ENCODE data around the gene ANKRD42. TPM values are rescaled to one million over a fixed set of nuclear protein-coding genes. Genes with fewer than 3 reads are reported as not detected.

The ANKRD42 gene
- polyA plus RNA-seq, 1 of the 3 experiments (the other 2 are of a cell fraction): 13.3 TPM

DNA sequence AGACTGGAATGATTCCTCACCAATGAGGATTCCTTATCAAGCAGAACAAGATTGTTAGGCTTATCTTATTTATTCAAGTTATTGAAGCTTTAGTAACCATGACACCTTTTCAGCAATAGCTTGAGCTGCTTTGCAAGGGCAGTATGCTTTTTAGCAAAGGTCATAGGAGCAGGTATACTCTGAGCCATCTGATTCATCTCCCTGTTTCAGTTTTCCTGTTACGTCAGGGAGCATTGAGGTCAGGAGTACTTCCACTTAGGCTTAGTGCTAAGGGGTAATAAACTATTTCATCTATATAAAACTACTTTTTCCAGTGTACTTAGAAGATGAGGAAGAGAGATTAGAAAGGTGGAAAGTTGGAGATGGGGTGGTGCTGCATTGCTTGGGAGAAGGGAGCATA, 17.7 kb upstream of the ANKRD42 start:
- 100% methylated on average over 1 of the region's 1 CpG for WGBS (ENCODE audit: low lambda C conversion rate)
- peaks cover 60 to 87% of the 10 kb centered on the region in 2 experiments for H3K36me3 ChIP-seq (replicated peaks in 1 of 2; ENCODE audit: control insufficient read depth in 1 of 2, insufficient read depth in 2 of 2, low read length in 1 of 2)
- no peak overlapping the region for H3K9ac ChIP-seq
- peaks cover 95% of the 10 kb centered on the region for H3K79me2 ChIP-seq (ENCODE audit: insufficient read depth)
- peaks cover 0 to 8% of the 10 kb centered on the region in 2 experiments; a peak in 2 of 4 replicates for H3K4me1 ChIP-seq (ENCODE audit: control insufficient read depth in 1 of 2, insufficient read depth in 2 of 2, low read depth in 1 of 2, low read length in 1 of 2)
- POLR2A ChIA-PET: no interaction called here
- H4K20me1 ChIP-seq (ENCODE audit: insufficient read depth): peaks cover 56% of the 10 kb centered on the region
- H3F3A ChIP-seq (replicated peaks; ENCODE audit: insufficient read depth): peaks cover 6% of the 10 kb centered on the region
- H3K9me2 ChIP-seq: no peaks in the 10 kb centered on the region
- CTCF ChIA-PET: interaction anchor here (0.8 kb wide), 1 partner anchor 9 kb away, joined by 3 read pairs; no protein-coding TSS in a partner anchor
- no peaks in the 10 kb centered on the region for H3K9me3 ChIP-seq
- H3K4me3 ChIP-seq (ENCODE audit: low read depth in 2 of 2, low read length in 1 of 2): no peak overlapping the region
- H2AFZ ChIP-seq (ENCODE audit: low read depth): no peak overlapping the region
- H3K4me2 ChIP-seq: no peak overlapping the region
- H3K27ac ChIP-seq (ENCODE audit: low read depth in 2 of 2, low read length in 1 of 2): no peak overlapping the region
- no peaks in the 10 kb centered on the region for H3K27me3 ChIP-seq (ENCODE audit: insufficient read depth)
- TF ChIP-seq TEAD4 (IDR thresholded peaks at IDR 0.05; ENCODE audit: borderline replicate concordance, insufficient read depth) (no peak), POLR2AphosphoS5 (IDR thresholded peaks at IDR 0.05; ENCODE audit: low read depth, low read length) (no peak), YY1 (IDR thresholded peaks at IDR 0.05; ENCODE audit: low read depth) (no peak), FOXM1 (IDR thresholded peaks at IDR 0.05; ENCODE audit: low read depth) (no peak), TAF1 (IDR thresholded peaks at IDR 0.05; ENCODE audit: borderline replicate concordance, low read depth, low read length) (no peak), MXI1 (IDR thresholded peaks at IDR 0.05; ENCODE audit: low read depth, low read length) (no peak), MEF2A (IDR thresholded peaks at IDR 0.05; ENCODE audit: borderline replicate concordance, low read depth) (no peak), RFX5 (IDR thresholded peaks at IDR 0.05; ENCODE audit: low read length) (no peak), NFIC (IDR thresholded peaks at IDR 0.05; ENCODE audit: borderline replicate concordance) (no peak), NRF1 (IDR thresholded peaks at IDR 0.05; ENCODE audit: low read depth, low read length) (no peak)
- TF ChIP-seq, protein P1, sequence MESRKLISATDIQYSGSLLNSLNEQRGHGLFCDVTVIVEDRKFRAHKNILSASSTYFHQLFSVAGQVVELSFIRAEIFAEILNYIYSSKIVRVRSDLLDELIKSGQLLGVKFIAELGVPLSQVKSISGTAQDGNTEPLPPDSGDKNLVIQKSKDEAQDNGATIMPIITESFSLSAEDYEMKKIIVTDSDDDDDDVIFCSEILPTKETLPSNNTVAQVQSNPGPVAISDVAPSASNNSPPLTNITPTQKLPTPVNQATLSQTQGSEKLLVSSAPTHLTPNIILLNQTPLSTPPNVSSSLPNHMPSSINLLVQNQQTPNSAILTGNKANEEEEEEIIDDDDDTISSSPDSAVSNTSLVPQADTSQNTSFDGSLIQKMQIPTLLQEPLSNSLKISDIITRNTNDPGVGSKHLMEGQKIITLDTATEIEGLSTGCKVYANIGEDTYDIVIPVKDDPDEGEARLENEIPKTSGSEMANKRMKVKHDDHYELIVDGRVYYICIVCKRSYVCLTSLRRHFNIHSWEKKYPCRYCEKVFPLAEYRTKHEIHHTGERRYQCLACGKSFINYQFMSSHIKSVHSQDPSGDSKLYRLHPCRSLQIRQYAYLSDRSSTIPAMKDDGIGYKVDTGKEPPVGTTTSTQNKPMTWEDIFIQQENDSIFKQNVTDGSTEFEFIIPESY (IDR thresholded peaks at IDR 0.05; ENCODE audit: borderline replicate concordance, low read depth): no peak
- TF ChIP-seq, protein P2, sequence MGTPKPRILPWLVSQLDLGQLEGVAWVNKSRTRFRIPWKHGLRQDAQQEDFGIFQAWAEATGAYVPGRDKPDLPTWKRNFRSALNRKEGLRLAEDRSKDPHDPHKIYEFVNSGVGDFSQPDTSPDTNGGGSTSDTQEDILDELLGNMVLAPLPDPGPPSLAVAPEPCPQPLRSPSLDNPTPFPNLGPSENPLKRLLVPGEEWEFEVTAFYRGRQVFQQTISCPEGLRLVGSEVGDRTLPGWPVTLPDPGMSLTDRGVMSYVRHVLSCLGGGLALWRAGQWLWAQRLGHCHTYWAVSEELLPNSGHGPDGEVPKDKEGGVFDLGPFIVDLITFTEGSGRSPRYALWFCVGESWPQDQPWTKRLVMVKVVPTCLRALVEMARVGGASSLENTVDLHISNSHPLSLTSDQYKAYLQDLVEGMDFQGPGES (IDR thresholded peaks at IDR 0.05; ENCODE audit: low read depth, low read length): no peak
- DNase-seq: no peak

DNA sequence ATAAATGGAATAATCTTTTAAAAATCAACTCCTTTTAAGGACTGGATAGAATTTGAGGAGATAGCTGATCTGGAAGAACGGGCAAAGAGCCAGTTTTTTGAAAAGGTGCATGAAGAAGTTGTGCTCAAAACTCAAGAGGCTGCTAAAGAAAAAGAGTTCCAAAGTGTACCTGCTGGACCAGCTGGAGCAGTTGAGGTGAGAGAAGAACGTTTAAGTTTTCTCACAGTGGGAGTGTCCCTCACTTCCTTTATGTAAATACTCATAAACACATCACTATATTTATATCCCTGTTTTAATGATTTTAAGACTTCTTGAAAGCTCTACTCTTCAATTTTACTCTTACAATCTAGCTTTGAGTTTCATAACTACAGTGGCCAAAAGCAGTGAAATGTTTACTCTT, 11.7 kb upstream of the ANKRD42 start:
- Histone ChIP-seq H3K4me1 (ENCODE audit: control insufficient read depth in 1 of 2, insufficient read depth in 2 of 2, low read depth in 1 of 2, low read length in 1 of 2) (no peaks in the 10 kb centered on the region), H3K9me2 (no peaks in the 10 kb centered on the region), H3K27ac (ENCODE audit: low read depth in 2 of 2, low read length in 1 of 2) (0 out of 4 replicates have a peak overlapping the region, but pooled peaks of 1 of the 2 experiments have one; percentile 3), H3F3A (replicated peaks; ENCODE audit: insufficient read depth) (peaks cover 62% of the 10 kb centered on the region), H2AFZ (ENCODE audit: low read depth) (no peak overlapping the region), H4K20me1 (ENCODE audit: insufficient read depth) (no peaks in the 10 kb centered on the region), H3K4me2 (no peak overlapping the region), H3K27me3 (ENCODE audit: insufficient read depth) (no peaks in the 10 kb centered on the region), H3K36me3 (replicated peaks in 1 of 2; ENCODE audit: control insufficient read depth in 1 of 2, insufficient read depth in 2 of 2, low read length in 1 of 2) (peaks cover 78 to 87% of the 10 kb centered on the region in 2 experiments), H3K79me2 (ENCODE audit: insufficient read depth) (peaks cover 52% of the 10 kb centered on the region), H3K9me3 (no peaks in the 10 kb centered on the region), H3K9ac (no peak overlapping the region), H3K4me3 (ENCODE audit: low read depth in 2 of 2, low read length in 1 of 2) (no peak overlapping the region)
- TF ChIP-seq, protein P1 (IDR thresholded peaks at IDR 0.05; ENCODE audit: borderline replicate concordance, low read depth): no peak
- TF ChIP-seq NRF1 (IDR thresholded peaks at IDR 0.05; ENCODE audit: low read depth, low read length) (no peak), EP300 (IDR thresholded peaks at IDR 0.05; ENCODE audit: borderline replicate concordance in 1 of 2, low read depth in 1 of 2, low read length in 1 of 2) (no peak), EZH2phosphoT487 (IDR thresholded peaks at IDR 0.05; ENCODE audit: borderline replicate concordance, low read depth) (no peak), ELF1 (IDR thresholded peaks at IDR 0.05) (no peak), YY1 (IDR thresholded peaks at IDR 0.05; ENCODE audit: low read depth) (no peak), RFX5 (IDR thresholded peaks at IDR 0.05; ENCODE audit: low read length) (no peak)
- TF ChIP-seq, protein P3, sequence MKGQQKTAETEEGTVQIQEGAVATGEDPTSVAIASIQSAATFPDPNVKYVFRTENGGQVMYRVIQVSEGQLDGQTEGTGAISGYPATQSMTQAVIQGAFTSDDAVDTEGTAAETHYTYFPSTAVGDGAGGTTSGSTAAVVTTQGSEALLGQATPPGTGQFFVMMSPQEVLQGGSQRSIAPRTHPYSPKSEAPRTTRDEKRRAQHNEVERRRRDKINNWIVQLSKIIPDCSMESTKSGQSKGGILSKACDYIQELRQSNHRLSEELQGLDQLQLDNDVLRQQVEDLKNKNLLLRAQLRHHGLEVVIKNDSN (IDR thresholded peaks at IDR 0.05; ENCODE audit: borderline replicate concordance, low read depth): no peak
- ChIA-PET CTCF (interaction anchor here (0.9 to 1.5 kb wide), 4 partner anchors 12 to 236 kb away, joined by 3 read pairs; no protein-coding TSS in a partner anchor), POLR2A (interaction anchor here (0.6 kb wide), 1 partner anchor 21 kb away, joined by 3 read pairs; no protein-coding TSS in a partner anchor)
- DNase-seq: no peak
- WGBS (ENCODE audit: low lambda C conversion rate): 78% methylated on average over 2 of the region's 2 CpGs
